ENCODE results near the gene NPHS2. TPM values are rescaled to one million over a fixed set of nuclear protein-coding genes. Genes with fewer than 3 reads are reported as not detected.
A peak's percentile ranks its signal among the peaks of the same experiment; 100 is the strongest.

NPHS2 gene
- total RNA-seq, 4 donors from 2014 or later = not detected

GRCh38 chr1:179589509-179589908, 13.8 kb upstream of the NPHS2 start:
- TF ChIP-seq EP300 (IDR thresholded peaks at IDR 0.05; ENCODE audit: low read depth) = no peak
- no peak for TF ChIP-seq POLR2AphosphoS5 (IDR thresholded peaks at IDR 0.05)
- no peak for TF ChIP-seq CTCF (IDR thresholded peaks at IDR 0.05)
- TF ChIP-seq POLR2A (IDR thresholded peaks at IDR 0.05) = no peak
- H3K9me3 ChIP-seq = no peaks in the 10 kb centered on the region
- in situ Hi-C loops (cut with MboI; ENCODE audit: low pct_ligation_motif_present in 1 of 4, low pct_unique_long_range_greater_than_20kb in 1 of 4, low sequenced_read_pairs in 3 of 4) = loop anchor here in 1 of 4 donors (25.0 kb wide), 1 partner anchor 327 kb away; no protein-coding TSS in a partner anchor
- H3K4me1 ChIP-seq = peaks cover 0 to 21% (median 12%) of the 10 kb centered on the region in 4 donors
- H3K27ac ChIP-seq = no peak overlapping the region
- no peaks in the 10 kb centered on the region for H3K36me3 ChIP-seq
- no peak overlapping the region for H3K4me3 ChIP-seq
- DNase-seq = no peak
- WGBS, 2 donors (ENCODE audit: low coverage in 1 of 2) = 82 to 97% methylated on average over 3 to 4 of the region's 4 CpGs
- peaks cover 20% of the 10 kb centered on the region for H3K27me3 ChIP-seq
- intact Hi-C loops (cut with DNase I; ENCODE audit: low total_unique reads) = no loop called here

- no peak for TF ChIP-seq POLR2A (IDR thresholded peaks at IDR 0.05)
- TF ChIP-seq EP300 (IDR thresholded peaks at IDR 0.05; ENCODE audit: low read depth) = no peak
- TF ChIP-seq CTCF (IDR thresholded peaks at IDR 0.05) = no peak
- no peak for DNase-seq
- no peaks in the 10 kb centered on the region for H3K9me3 ChIP-seq
- H3K27me3 ChIP-seq = peaks cover 20% of the 10 kb centered on the region
- 91% methylated on average over 13 of the region's 18 CpGs; no CpG with 5 or more reads in 1 of the 2 donors for WGBS, 2 donors (ENCODE audit: low coverage in 1 of 2)
- H3K4me1 ChIP-seq = peaks cover 0 to 21% (median 12%) of the 10 kb centered on the region in 4 donors
- no peak overlapping the region for H3K4me3 ChIP-seq
- intact Hi-C loops (cut with DNase I; ENCODE audit: low total_unique reads) (no loop called here), in situ Hi-C loops (cut with MboI; ENCODE audit: low pct_ligation_motif_present in 1 of 4, low pct_unique_long_range_greater_than_20kb in 1 of 4, low sequenced_read_pairs in 3 of 4) (loop anchor here in 1 of 4 donors (25.0 kb wide), 1 partner anchor 326 kb away; no protein-coding TSS in a partner anchor)
- no peak overlapping the region for H3K27ac ChIP-seq
- H3K36me3 ChIP-seq = no peaks in the 10 kb centered on the region
Measured at GRCh38 chr1:179588425-179589024, 12.8 kb upstream of the NPHS2 start.

DNA sequence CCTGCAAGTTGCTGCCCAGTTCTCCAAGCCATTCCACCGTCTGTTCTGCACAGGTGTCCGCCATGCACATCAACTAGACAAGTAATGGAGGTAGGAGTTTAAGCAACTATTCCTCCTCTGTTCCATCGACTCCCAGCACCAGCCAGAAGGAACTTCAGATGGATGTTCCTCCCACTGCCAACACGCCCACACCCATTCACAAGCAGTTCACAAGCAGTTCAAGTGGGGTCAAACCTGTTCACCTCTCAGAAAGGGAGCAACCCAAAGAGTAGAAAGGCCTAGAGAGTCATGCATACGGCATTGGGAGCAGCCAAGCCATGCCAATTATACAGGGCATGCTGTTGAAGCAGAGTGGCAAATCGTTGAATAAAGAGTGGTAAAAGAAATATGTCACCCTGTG, 11.6 kb upstream of the NPHS2 start:
- TF ChIP-seq POLR2A (IDR thresholded peaks at IDR 0.05) (no peak), CTCF (IDR thresholded peaks at IDR 0.05) (no peak), EP300 (IDR thresholded peaks at IDR 0.05; ENCODE audit: low read depth) (no peak), POLR2AphosphoS5 (IDR thresholded peaks at IDR 0.05) (no peak)
- Histone ChIP-seq H3K9me3 (no peaks in the 10 kb centered on the region), H3K27me3 (peaks cover 17% of the 10 kb centered on the region), H3K27ac (no peak overlapping the region), H3K4me3 (no peak overlapping the region), H3K36me3 (no peaks in the 10 kb centered on the region), H3K4me1 (peaks cover 0 to 21% (median 12%) of the 10 kb centered on the region in 4 donors)
- in situ Hi-C loops (cut with MboI; ENCODE audit: low pct_ligation_motif_present in 1 of 4, low pct_unique_long_range_greater_than_20kb in 1 of 4, low sequenced_read_pairs in 3 of 4) = loop anchor here in 1 of 4 donors (25.0 kb wide), 1 partner anchor 325 kb away; no protein-coding TSS in a partner anchor
- no peak for DNase-seq
- WGBS, 2 donors (ENCODE audit: low coverage in 1 of 2) = 89% methylated on average over 6 of the region's 6 CpGs; no CpG with 5 or more reads in 1 of the 2 donors
- intact Hi-C loops (cut with DNase I; ENCODE audit: low total_unique reads) = no loop called here

DNA sequence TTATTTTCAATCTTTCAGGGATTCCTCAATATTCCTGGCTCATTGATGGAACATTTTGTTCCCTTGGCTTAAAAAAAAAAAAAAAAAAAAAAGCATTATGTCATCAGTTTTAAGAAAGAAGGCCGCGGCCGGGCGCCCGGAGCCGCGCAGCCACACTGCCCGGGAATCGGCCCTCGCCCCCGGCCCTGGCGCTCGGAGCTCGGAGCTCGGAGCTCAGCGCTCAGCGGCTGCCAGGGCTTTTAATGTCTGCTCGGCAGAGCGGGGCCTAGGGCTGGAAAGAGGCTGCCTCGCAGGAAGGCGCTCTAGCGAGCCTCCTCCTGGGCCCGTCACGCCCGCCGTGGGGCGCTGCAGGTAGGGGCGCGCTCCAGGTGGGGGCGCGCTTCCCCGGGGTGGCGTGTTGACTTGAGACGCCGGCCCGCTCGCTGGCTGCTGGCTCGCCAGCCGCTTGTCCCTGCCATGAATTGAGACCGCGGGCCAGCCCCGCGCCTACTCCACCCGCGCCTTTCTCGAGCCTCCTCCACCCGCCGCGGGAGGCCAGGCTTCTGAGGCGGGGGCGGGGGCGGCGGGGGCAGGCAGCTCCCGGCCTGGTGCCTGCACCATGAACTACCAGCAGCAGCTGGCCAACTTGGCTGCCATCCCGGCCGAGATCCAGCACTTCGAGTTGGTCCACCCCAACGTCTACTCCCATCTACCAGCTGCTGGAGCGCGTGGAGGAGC, 10.5 kb upstream of the NPHS2 start:
- intact Hi-C loops (cut with DNase I; ENCODE audit: low total_unique reads) = no loop called here
- WGBS, 2 donors (ENCODE audit: low coverage in 1 of 2) = 7% methylated on average over 47 of the region's 60 CpGs; no CpG with 5 or more reads in 1 of the 2 donors
- peaks cover 0 to 12% (median 4%) of the 10 kb centered on the region in 4 donors for H3K4me1 ChIP-seq
- no peaks in the 10 kb centered on the region for H3K9me3 ChIP-seq
- peak; percentile 65 for DNase-seq
- peak overlapping the region; percentile 42 to 81 (median 60) for H3K27ac ChIP-seq
- H3K27me3 ChIP-seq = peaks cover 11% of the 10 kb centered on the region
- H3K4me3 ChIP-seq = peak overlapping the region in 3 of 4 donors; percentile 26 to 50 (median 34)
- H3K36me3 ChIP-seq = no peaks in the 10 kb centered on the region
- TF ChIP-seq CTCF (IDR thresholded peaks at IDR 0.05) (peak; percentile 46 to 70 (median 66)), POLR2AphosphoS5 (IDR thresholded peaks at IDR 0.05) (no peak), POLR2A (IDR thresholded peaks at IDR 0.05) (peak; percentile 8), EP300 (IDR thresholded peaks at IDR 0.05; ENCODE audit: low read depth) (no peak)
- in situ Hi-C loops (cut with MboI; ENCODE audit: low pct_ligation_motif_present in 1 of 4, low pct_unique_long_range_greater_than_20kb in 1 of 4, low sequenced_read_pairs in 3 of 4) = loop anchor here in 1 of 4 donors (25.0 kb wide), 1 partner anchor 324 kb away; no protein-coding TSS in a partner anchor

Data from transverse colon (tissue), 4 donors.